H9 (cell line): ENCODE results near the gene NTF3. TPM values are rescaled to one million over a fixed set of nuclear protein-coding genes. Genes with fewer than 3 reads are reported as not detected.

Experiments used
- DNase-seq: peaks from one replicate; pipeline ENCODE4 v3.0.0-alpha.2; 2017
- H2AFZ ChIP-seq: one replicate; pipeline ENCODE4 v1.6.1; 2013; ENCODE audit warnings: mild to moderate bottlenecking, low read length, control low read depth, moderate library complexity
- H2AK5ac ChIP-seq: 2 replicates; pipeline ENCODE4 v1.6.1; 2013; ENCODE audit warnings: low read length, control low read depth, mixed read lengths; ENCODE audit not compliant: insufficient read length
- H2BK120ac ChIP-seq: one replicate; pipeline ENCODE4 v1.6.1; 2013; ENCODE audit warnings: low read depth, mild to moderate bottlenecking, low read length, control low read depth, inconsistent platforms; ENCODE audit not compliant: poor library complexity, severe bottlenecking
- H2BK12ac ChIP-seq: 2 replicates; pipeline ENCODE4 v1.6.1; 2013; ENCODE audit warnings: low read length, control low read depth, mixed read lengths, low read depth; ENCODE audit not compliant: insufficient read length
- H2BK15ac ChIP-seq: 2 replicates; pipeline ENCODE4 v1.6.1; 2013; ENCODE audit warnings: low read depth, low read length, control low read depth
- H2BK20ac ChIP-seq: one replicate; pipeline ENCODE4 v1.6.1; 2013; ENCODE audit warnings: low read depth, mild to moderate bottlenecking, low read length, control low read depth, inconsistent platforms; ENCODE audit not compliant: poor library complexity, severe bottlenecking
- H2BK5ac ChIP-seq: 2 replicates; pipeline ENCODE4 v1.6.1; 2013; ENCODE audit warnings: low read length, control low read depth, mixed read lengths; ENCODE audit not compliant: insufficient read length
- H3K14ac ChIP-seq: 2 replicates; pipeline ENCODE4 v1.6.1; 2013; ENCODE audit warnings: low read length, control low read depth; ENCODE audit not compliant: insufficient read depth
- H3K18ac ChIP-seq: 2 replicates; pipeline ENCODE4 v1.6.1; 2013; ENCODE audit warnings: low read depth, mild to moderate bottlenecking, mixed read lengths, low read length, control low read depth; ENCODE audit not compliant: insufficient read length
- H3K23ac ChIP-seq: 2 replicates; pipeline ENCODE4 v1.6.1; 2013; ENCODE audit warnings: low read length, control low read depth, mixed read lengths, low read depth; ENCODE audit not compliant: insufficient read length
- H3K23me2 ChIP-seq: 2 replicates; pipeline ENCODE4 v1.6.1; 2013; ENCODE audit warnings: low read depth, mild to moderate bottlenecking, mixed read lengths, low read length, control low read depth; ENCODE audit not compliant: insufficient read length, poor library complexity, severe bottlenecking
- H3K27ac ChIP-seq: 2 replicates; pipeline ENCODE4 v1.5.1; 2013; ENCODE audit warnings: low read length, control low read depth, mixed read lengths, low read depth; ENCODE audit not compliant: insufficient read length
- H3K27me3 ChIP-seq: 2 replicates; pipeline ENCODE4 v1.6.1; 2013; ENCODE audit warnings: low read length, control low read depth, inconsistent platforms; ENCODE audit not compliant: insufficient read depth
- H3K4ac ChIP-seq: 2 replicates; pipeline ENCODE4 v1.6.1; 2013; ENCODE audit warnings: low read depth, mild to moderate bottlenecking, control low read depth, inconsistent platforms, low read length, moderate library complexity
- H3K4me1 ChIP-seq: 2 replicates; pipeline ENCODE4 v1.6.1; 2013; ENCODE audit warnings: low read length, control low read depth, inconsistent platforms; ENCODE audit not compliant: insufficient read depth
- H3K4me2 ChIP-seq: 2 replicates; pipeline ENCODE4 v1.6.1; 2013; ENCODE audit warnings: low read length, control low read depth, mixed read lengths; ENCODE audit not compliant: insufficient read length, insufficient read depth
- H3K56ac ChIP-seq: 2 replicates; pipeline ENCODE4 v1.6.1; 2013; ENCODE audit warnings: low read depth, mild to moderate bottlenecking, mixed read lengths, low read length, control low read depth; ENCODE audit not compliant: insufficient read length
- H3K79me1 ChIP-seq: 2 replicates; pipeline ENCODE4 v1.6.1; 2013; ENCODE audit warnings: low read depth, mild to moderate bottlenecking, moderate library complexity, low read length, control low read depth, inconsistent platforms; ENCODE audit not compliant: insufficient read depth, poor library complexity, severe bottlenecking
- H3K79me2 ChIP-seq: 2 replicates; pipeline ENCODE4 v1.6.1; 2013; ENCODE audit warnings: low read length, control low read depth, inconsistent platforms; ENCODE audit not compliant: insufficient read depth
- H3K9ac ChIP-seq: 2 replicates; pipeline ENCODE4 v1.6.1; 2013; ENCODE audit warnings: low read length, control low read depth, mixed read lengths; ENCODE audit not compliant: insufficient read length; ENCODE audit errors: extremely low read depth
- H3K9me3 ChIP-seq: one replicate; pipeline ENCODE4 v1.6.1; 2013; ENCODE audit warnings: low read depth, low read length, inconsistent platforms; ENCODE audit not compliant: control insufficient read depth
- H3T11ph ChIP-seq: one replicate; pipeline ENCODE4 v1.6.1; 2013; ENCODE audit warnings: mild to moderate bottlenecking, low read length, control low read depth, inconsistent platforms
- H4K20me1 ChIP-seq: one replicate; pipeline ENCODE4 v1.6.1; 2013; ENCODE audit not compliant: control insufficient read depth, insufficient read length, insufficient read depth
- H4K5ac ChIP-seq: 2 replicates; pipeline ENCODE4 v1.6.1; 2013; ENCODE audit warnings: low read depth, mild to moderate bottlenecking, mixed read lengths, low read length, control low read depth; ENCODE audit not compliant: insufficient read length
- H4K8ac ChIP-seq: replicated peaks from 2 replicates; pipeline ENCODE4 v1.6.1; 2013; ENCODE audit warnings: low read length, control low read depth, mixed read lengths, low read depth; ENCODE audit not compliant: insufficient read length
- H4K91ac ChIP-seq: 2 replicates; pipeline ENCODE4 v1.6.1; 2013; ENCODE audit warnings: low read depth, mild to moderate bottlenecking, moderate library complexity, mixed read lengths, low read length, control low read depth; ENCODE audit not compliant: insufficient read length
- H3K27ac Mint-ChIP-seq, 3 experiments: 2 replicates in 2 of 3; 3 replicates in 1 of 3; pipeline ENCODE4 v1.8.0; 2020 to 2021; ENCODE audit warnings: mixed read lengths in 3 of 3, mild to moderate bottlenecking in 1 of 3, moderate library complexity in 1 of 3
- H3K27me3 Mint-ChIP-seq: 2 replicates; pipeline ENCODE4 v1.8.0; 2021; ENCODE audit warnings: low read depth, mild to moderate bottlenecking, moderate library complexity, mixed read lengths
- H3K36me3 Mint-ChIP-seq, 3 experiments: 2 replicates in 2 of 3; 3 replicates in 1 of 3; pipeline ENCODE4 v1.8.0; 2020 to 2021; ENCODE audit warnings: low read depth in 3 of 3, mixed read lengths in 3 of 3; ENCODE audit not compliant: insufficient read depth in 1 of 3
- H3K4me1 Mint-ChIP-seq, 2 experiments: 2 replicates each; pipeline ENCODE4 v1.8.0; 2020; ENCODE audit warnings: mixed read lengths in 2 of 2
- H3K4me3 Mint-ChIP-seq, 2 experiments: 2 replicates in 1 of 2; 3 replicates in 1 of 2; pipeline ENCODE4 v1.8.0; 2020 to 2021; ENCODE audit warnings: mild to moderate bottlenecking in 2 of 2, mixed read lengths in 2 of 2, moderate library complexity in 1 of 2
- H3K9me3 Mint-ChIP-seq, 2 experiments: 2 replicates in 1 of 2; 3 replicates in 1 of 2; pipeline ENCODE4 v1.8.0; 2020; ENCODE audit warnings: mild to moderate bottlenecking in 2 of 2, mixed read lengths in 2 of 2, moderate library complexity in 1 of 2
- WGBS: extraction: QIAGEN DNeasy Blood & Tissue Kit; methylation state at CpG from one replicate; pipeline ENCODE4 v1.1.7; 2013; ENCODE audit warnings: missing lambda C conversion rate, low lambda C conversion rate, mixed read lengths; ENCODE audit not compliant: insufficient read length; ENCODE audit errors: extremely low coverage; 5-methylcytosine and 5-hydroxymethylcytosine counted together
- total RNA-seq: library from RNA; stranded (reverse); gene quantifications from 2 replicates; pipeline ENCODE4 v1.2.1, GENCODE V29; 2021
- TF ChIP-seq, protein P1 (sequence below): fragments of 200-600 bp; sonication (generic); conservative IDR thresholded peaks from 3 replicates; pipeline ENCODE4 v1.8.0; 2021; ENCODE audit warnings: antibody characterized with exemption, mild to moderate bottlenecking

The NTF3 gene
- total RNA-seq, 1 experiment from 2014 or later: 0.48 TPM

DNA sequence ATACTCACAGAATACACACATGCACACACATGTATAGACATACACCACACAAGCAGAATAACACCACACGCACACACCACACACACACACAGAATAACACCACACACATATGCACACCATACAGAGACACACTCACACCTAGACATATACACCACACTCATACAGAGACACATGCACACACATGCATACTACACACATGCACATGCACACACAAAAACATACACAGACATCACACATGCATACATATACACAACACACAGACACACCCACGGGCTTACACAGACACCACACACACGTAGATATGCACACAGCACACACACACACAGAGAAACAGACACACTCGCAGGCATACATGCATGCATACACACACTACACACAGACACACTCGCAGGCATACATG is 49.7 kb downstream of the NTF3 start:
- Histone ChIP-seq H3K23ac (no peak overlapping the region), H2BK20ac (no peak overlapping the region), H3K27me3 (peaks cover 3% of the 10 kb centered on the region; the same call in 1 of the 2 replicates), H3K4ac (no peak overlapping the region), H3K27ac (no peak overlapping the region), H3K14ac (no peak overlapping the region), H2BK12ac (no peak overlapping the region), H3K4me2 (no peak overlapping the region), H3K79me1 (no peaks in the 10 kb centered on the region), H2AFZ (no peak overlapping the region), H2AK5ac (no peak overlapping the region), H4K20me1 (no peaks in the 10 kb centered on the region), H3K56ac (no peak overlapping the region), H3K79me2 (no peaks in the 10 kb centered on the region), H4K8ac (no peak overlapping the region), H2BK5ac (no peak overlapping the region), H3K18ac (no peak overlapping the region), H4K91ac (no peak overlapping the region), H2BK120ac (no peak overlapping the region), H3K4me1 (no peaks in the 10 kb centered on the region; the same call in 1 of the 2 replicates), H3K9me3 (no peaks in the 10 kb centered on the region), H4K5ac (no peak overlapping the region), H3T11ph (no peak overlapping the region), H3K23me2 (peaks cover 12% of the 10 kb centered on the region), H3K9ac (no peak overlapping the region), H2BK15ac (no peak overlapping the region)
- Mint-ChIP-seq H3K4me3 (no peak overlapping the region), H3K27me3 (peaks cover 14% of the 10 kb centered on the region), H3K36me3 (no peaks in the 10 kb centered on the region), H3K27ac (no peak overlapping the region), H3K9me3 (no peaks in the 10 kb centered on the region), H3K4me1 (peaks cover 14 to 24% of the 10 kb centered on the region in 2 experiments)
- TF ChIP-seq, protein P1, sequence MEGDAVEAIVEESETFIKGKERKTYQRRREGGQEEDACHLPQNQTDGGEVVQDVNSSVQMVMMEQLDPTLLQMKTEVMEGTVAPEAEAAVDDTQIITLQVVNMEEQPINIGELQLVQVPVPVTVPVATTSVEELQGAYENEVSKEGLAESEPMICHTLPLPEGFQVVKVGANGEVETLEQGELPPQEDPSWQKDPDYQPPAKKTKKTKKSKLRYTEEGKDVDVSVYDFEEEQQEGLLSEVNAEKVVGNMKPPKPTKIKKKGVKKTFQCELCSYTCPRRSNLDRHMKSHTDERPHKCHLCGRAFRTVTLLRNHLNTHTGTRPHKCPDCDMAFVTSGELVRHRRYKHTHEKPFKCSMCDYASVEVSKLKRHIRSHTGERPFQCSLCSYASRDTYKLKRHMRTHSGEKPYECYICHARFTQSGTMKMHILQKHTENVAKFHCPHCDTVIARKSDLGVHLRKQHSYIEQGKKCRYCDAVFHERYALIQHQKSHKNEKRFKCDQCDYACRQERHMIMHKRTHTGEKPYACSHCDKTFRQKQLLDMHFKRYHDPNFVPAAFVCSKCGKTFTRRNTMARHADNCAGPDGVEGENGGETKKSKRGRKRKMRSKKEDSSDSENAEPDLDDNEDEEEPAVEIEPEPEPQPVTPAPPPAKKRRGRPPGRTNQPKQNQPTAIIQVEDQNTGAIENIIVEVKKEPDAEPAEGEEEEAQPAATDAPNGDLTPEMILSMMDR: no peak
- no peak for DNase-seq
- no CpG with 5 or more reads among the region's 5 CpGs for WGBS
